Measurements from ENCODE around the gene MLXIP.
"Not testable (repeated sequence)": the region's sequence is repeated elsewhere in the genome, so short reads cannot be mapped to it uniquely, and the experiment has no call there.

Gene MLXIP

DNA sequence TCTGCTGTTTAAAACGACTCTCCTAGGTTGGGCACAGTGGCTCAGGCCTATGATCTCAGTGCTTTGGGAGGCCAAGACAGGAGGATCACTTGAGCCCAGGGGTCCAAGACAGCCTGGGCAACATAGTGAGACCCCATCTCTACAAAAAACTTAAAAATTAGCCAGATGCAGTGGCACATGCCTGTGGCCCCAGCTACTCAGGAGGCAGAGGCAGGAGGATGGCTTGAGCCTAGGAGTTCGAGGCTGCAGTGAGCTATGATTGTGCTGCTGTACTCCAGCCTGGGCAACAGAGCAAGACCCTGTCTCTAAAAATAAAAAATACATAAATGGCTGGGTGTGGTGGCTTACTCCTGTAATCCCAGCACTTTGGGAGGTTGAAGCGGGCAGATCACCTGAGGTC lies 37.1 kb upstream of the MLXIP start:
- H3K4me3 ChIP-seq (ENCODE audit: low read depth in 1 of 2, low read length in 2 of 2); H3K9ac ChIP-seq (ENCODE audit: low read length); H3K36me3 ChIP-seq (ENCODE audit: insufficient read depth, low read length); H3K27me3 ChIP-seq (ENCODE audit: control insufficient read depth in 1 of 2, insufficient read depth in 2 of 2, low read length in 2 of 2); H3K4me1 ChIP-seq (ENCODE audit: insufficient read depth, low read length); H3K27ac ChIP-seq (ENCODE audit: low read depth, low read length); H3K9me3 ChIP-seq (ENCODE audit: low read length): not testable (repeated sequence)

- H3K4me3 ChIP-seq (ENCODE audit: low read depth in 1 of 2, low read length in 2 of 2): no peak overlapping the region
- H3K4me1 ChIP-seq (ENCODE audit: insufficient read depth, low read length): no peaks in the 10 kb centered on the region
- no peak overlapping the region for H3K27ac ChIP-seq (ENCODE audit: low read depth, low read length)
- no peak overlapping the region for H3K9ac ChIP-seq (ENCODE audit: low read length)
- H3K36me3 ChIP-seq (ENCODE audit: insufficient read depth, low read length): peaks cover 6% of the 10 kb centered on the region
- H3K9me3 ChIP-seq (ENCODE audit: low read length): no peaks in the 10 kb centered on the region
- no peaks in the 10 kb centered on the region for H3K27me3 ChIP-seq (ENCODE audit: control insufficient read depth in 1 of 2, insufficient read depth in 2 of 2, low read length in 2 of 2)
Measured at GRCh38 chr12:122042910-122043309, 35.6 kb upstream of the MLXIP start.

GRCh38 chr12:122043476-122043875 lies 35.1 kb upstream of the MLXIP start:
- H3K4me3 ChIP-seq (ENCODE audit: low read depth in 1 of 2, low read length in 2 of 2): no peak overlapping the region
- no peaks in the 10 kb centered on the region for H3K9me3 ChIP-seq (ENCODE audit: low read length)
- no peaks in the 10 kb centered on the region for H3K4me1 ChIP-seq (ENCODE audit: insufficient read depth, low read length)
- H3K27me3 ChIP-seq (ENCODE audit: control insufficient read depth in 1 of 2, insufficient read depth in 2 of 2, low read length in 2 of 2): no peaks in the 10 kb centered on the region
- no peak overlapping the region for H3K9ac ChIP-seq (ENCODE audit: low read length)
- H3K36me3 ChIP-seq (ENCODE audit: insufficient read depth, low read length): peaks cover 6% of the 10 kb centered on the region
- no peak overlapping the region for H3K27ac ChIP-seq (ENCODE audit: low read depth, low read length)

DNA sequence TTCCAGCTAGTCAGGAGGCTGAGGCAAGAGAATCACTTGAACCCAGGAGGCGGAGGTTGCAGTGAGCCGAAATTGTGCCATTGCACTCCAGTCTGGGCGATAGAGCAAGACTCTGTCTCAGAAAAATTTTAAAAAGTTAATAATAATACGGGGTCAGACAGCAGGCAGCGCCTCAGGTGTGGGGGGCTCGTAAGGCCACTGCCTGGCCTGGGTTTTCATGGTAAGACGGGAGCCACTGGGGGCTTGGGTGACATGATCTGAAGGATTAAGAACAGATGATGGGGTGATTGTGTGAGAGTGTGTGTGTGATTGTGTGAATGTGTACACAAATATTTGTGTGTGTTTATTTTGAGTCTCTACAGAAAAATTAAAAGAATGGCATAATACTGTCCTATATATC lies 33.3 kb upstream of the MLXIP start:
- no peak overlapping the region for H3K27ac ChIP-seq (ENCODE audit: low read depth, low read length)
- H3K9me3 ChIP-seq (ENCODE audit: low read length): no peaks in the 10 kb centered on the region
- H3K9ac ChIP-seq (ENCODE audit: low read length): no peak overlapping the region
- no peaks in the 10 kb centered on the region for H3K4me1 ChIP-seq (ENCODE audit: insufficient read depth, low read length)
- peaks cover 6% of the 10 kb centered on the region for H3K36me3 ChIP-seq (ENCODE audit: insufficient read depth, low read length)
- no peak overlapping the region for H3K4me3 ChIP-seq (ENCODE audit: low read depth in 1 of 2, low read length in 2 of 2)
- no peaks in the 10 kb centered on the region for H3K27me3 ChIP-seq (ENCODE audit: control insufficient read depth in 1 of 2, insufficient read depth in 2 of 2, low read length in 2 of 2)

DNA sequence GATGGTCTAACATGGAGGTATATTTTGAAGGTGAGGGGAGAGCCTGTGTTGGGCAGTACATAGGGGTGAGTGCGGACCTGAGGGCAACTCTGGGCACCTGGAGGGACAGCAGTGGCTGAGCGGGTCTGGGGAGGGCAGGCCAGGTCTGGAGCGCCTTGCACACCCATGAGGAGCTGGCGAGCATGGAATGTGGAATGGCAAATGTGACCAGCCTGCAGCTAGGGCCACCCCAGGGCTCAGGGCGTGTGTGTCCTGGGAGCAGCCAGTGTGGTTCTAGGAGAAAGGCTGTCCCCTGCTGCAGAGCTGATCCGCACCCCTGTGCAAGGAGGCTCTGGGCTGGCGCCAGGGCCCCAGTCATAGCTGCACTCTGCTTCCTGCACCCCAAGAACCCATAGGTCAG lies 32.4 kb upstream of the MLXIP start:
- no peaks in the 10 kb centered on the region for H3K9me3 ChIP-seq (ENCODE audit: low read length)
- no peak overlapping the region for H3K27ac ChIP-seq (ENCODE audit: low read depth, low read length)
- no peak overlapping the region for H3K9ac ChIP-seq (ENCODE audit: low read length)
- peaks cover 5% of the 10 kb centered on the region for H3K4me1 ChIP-seq (ENCODE audit: insufficient read depth, low read length)
- H3K27me3 ChIP-seq (ENCODE audit: control insufficient read depth in 1 of 2, insufficient read depth in 2 of 2, low read length in 2 of 2): no peaks in the 10 kb centered on the region
- no peak overlapping the region for H3K4me3 ChIP-seq (ENCODE audit: low read depth in 1 of 2, low read length in 2 of 2)
- H3K36me3 ChIP-seq (ENCODE audit: insufficient read depth, low read length): peaks cover 6% of the 10 kb centered on the region

GRCh38 chr12:122048151-122048550 lies 30.4 kb upstream of the MLXIP start:
- Histone ChIP-seq H3K36me3 (ENCODE audit: insufficient read depth, low read length) (peaks cover 6% of the 10 kb centered on the region), H3K9me3 (ENCODE audit: low read length) (no peaks in the 10 kb centered on the region), H3K4me1 (ENCODE audit: insufficient read depth, low read length) (peaks cover 10% of the 10 kb centered on the region), H3K27me3 (ENCODE audit: control insufficient read depth in 1 of 2, insufficient read depth in 2 of 2, low read length in 2 of 2) (no peaks in the 10 kb centered on the region), H3K9ac (ENCODE audit: low read length) (no peak overlapping the region), H3K27ac (ENCODE audit: low read depth, low read length) (no peak overlapping the region), H3K4me3 (ENCODE audit: low read depth in 1 of 2, low read length in 2 of 2) (no peak overlapping the region)

DNA sequence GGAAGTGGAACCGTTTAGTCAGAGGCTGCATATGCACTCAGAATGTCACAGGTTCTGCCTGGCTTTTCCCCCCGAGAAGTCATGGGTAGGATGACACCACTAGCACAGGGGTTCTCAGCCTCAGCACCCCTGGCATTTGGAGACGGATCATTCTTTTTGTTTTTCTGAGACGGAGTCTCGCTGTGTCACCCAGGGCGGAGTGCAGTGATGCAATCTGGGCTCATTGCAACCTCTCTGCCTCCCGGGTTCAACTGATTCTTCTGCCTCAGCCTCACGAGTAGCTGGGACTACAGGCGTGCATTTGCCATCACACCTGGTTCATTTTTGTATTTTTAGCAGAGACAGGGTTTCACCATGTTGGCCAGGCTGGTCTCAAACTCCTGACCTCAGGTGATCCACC lies 28.7 kb upstream of the MLXIP start:
- no peaks in the 10 kb centered on the region for H3K36me3 ChIP-seq (ENCODE audit: insufficient read depth, low read length)
- no peaks in the 10 kb centered on the region for H3K9me3 ChIP-seq (ENCODE audit: low read length)
- H3K27me3 ChIP-seq (ENCODE audit: control insufficient read depth in 1 of 2, insufficient read depth in 2 of 2, low read length in 2 of 2): no peaks in the 10 kb centered on the region
- H3K9ac ChIP-seq (ENCODE audit: low read length): no peak overlapping the region
- H3K27ac ChIP-seq (ENCODE audit: low read depth, low read length): no peak overlapping the region
- no peak overlapping the region for H3K4me3 ChIP-seq (ENCODE audit: low read depth in 1 of 2, low read length in 2 of 2)
- H3K4me1 ChIP-seq (ENCODE audit: insufficient read depth, low read length): peaks cover 15% of the 10 kb centered on the region

- no peaks in the 10 kb centered on the region for H3K9me3 ChIP-seq (ENCODE audit: low read length)
- H3K4me3 ChIP-seq (ENCODE audit: low read depth in 1 of 2, low read length in 2 of 2): no peak overlapping the region
- H3K4me1 ChIP-seq (ENCODE audit: insufficient read depth, low read length): peaks cover 24% of the 10 kb centered on the region
- no peaks in the 10 kb centered on the region for H3K36me3 ChIP-seq (ENCODE audit: insufficient read depth, low read length)
- no peaks in the 10 kb centered on the region for H3K27me3 ChIP-seq (ENCODE audit: control insufficient read depth in 1 of 2, insufficient read depth in 2 of 2, low read length in 2 of 2)
- H3K27ac ChIP-seq (ENCODE audit: low read depth, low read length): peak overlapping the region; percentile 53
- H3K9ac ChIP-seq (ENCODE audit: low read length): no peak overlapping the region
Measured at GRCh38 chr12:122050706-122051105, 27.9 kb upstream of the MLXIP start.

GRCh38 chr12:122051231-122051876 lies 27.2 kb upstream of the MLXIP start:
- H3K4me3 ChIP-seq (ENCODE audit: low read depth in 1 of 2, low read length in 2 of 2): no peak overlapping the region
- no peaks in the 10 kb centered on the region for H3K9me3 ChIP-seq (ENCODE audit: low read length)
- H3K27ac ChIP-seq (ENCODE audit: low read depth, low read length): peak overlapping the region; percentile 53
- no peak overlapping the region for H3K9ac ChIP-seq (ENCODE audit: low read length)
- H3K36me3 ChIP-seq (ENCODE audit: insufficient read depth, low read length): no peaks in the 10 kb centered on the region
- peaks cover 31% of the 10 kb centered on the region for H3K4me1 ChIP-seq (ENCODE audit: insufficient read depth, low read length)
- H3K27me3 ChIP-seq (ENCODE audit: control insufficient read depth in 1 of 2, insufficient read depth in 2 of 2, low read length in 2 of 2): no peaks in the 10 kb centered on the region

DNA sequence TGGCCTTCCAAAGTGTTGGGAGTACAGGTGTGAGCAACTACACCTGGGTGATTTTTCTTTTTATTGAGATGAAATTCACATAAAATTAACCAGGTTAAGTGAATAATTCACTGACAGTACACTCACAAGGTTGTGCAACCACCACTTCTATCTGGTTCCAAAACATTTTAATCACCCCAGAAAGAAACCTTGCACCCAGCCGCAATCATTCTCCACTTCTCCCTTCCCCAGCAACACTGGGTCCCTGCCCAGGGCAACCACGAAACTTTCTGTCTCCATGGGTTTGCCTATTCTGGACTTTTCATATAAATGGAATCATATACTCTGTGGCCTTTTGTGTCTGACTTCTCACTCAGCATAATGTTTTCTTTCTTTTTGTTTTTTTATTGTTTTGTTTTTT lies 26.3 kb upstream of the MLXIP start:
- Histone ChIP-seq H3K27me3 (ENCODE audit: control insufficient read depth in 1 of 2, insufficient read depth in 2 of 2, low read length in 2 of 2) (no peaks in the 10 kb centered on the region), H3K9me3 (ENCODE audit: low read length) (no peaks in the 10 kb centered on the region), H3K4me3 (ENCODE audit: low read depth in 1 of 2, low read length in 2 of 2) (no peak overlapping the region), H3K27ac (ENCODE audit: low read depth, low read length) (no peak overlapping the region), H3K4me1 (ENCODE audit: insufficient read depth, low read length) (peaks cover 40% of the 10 kb centered on the region), H3K9ac (ENCODE audit: low read length) (no peak overlapping the region), H3K36me3 (ENCODE audit: insufficient read depth, low read length) (no peaks in the 10 kb centered on the region)

DNA sequence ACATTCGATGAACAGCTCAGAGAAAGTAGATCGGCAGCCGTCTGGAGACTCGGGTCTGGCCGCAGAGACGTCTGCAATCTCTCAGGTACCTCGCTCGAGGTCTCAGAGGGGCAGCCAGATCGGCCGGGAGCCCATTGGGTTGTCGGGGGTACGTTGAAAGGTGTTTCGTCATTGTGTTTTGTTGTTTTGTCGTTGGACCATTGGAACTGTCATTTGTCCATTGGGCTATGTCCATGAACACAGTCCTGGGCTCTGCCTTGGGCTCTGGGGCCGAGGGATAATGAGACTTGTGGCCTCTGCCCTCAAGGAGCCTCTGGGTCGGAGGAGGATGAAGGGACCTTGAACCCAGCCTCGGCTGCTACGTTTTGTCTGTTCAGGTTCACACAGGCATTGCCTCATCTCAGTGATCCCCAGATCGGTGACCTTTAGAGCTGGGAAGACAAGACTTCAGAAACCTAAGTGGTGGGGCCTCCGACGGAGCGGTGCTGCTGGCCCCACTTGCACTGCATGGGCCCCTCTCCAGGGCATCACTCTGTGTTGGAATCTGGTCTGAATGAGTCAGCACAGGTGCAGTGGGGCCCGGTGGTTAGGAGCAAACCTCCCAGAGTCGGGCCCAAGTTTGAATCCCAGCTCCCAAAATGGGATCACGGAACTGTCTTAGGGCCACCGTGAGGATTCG lies 23.6 kb upstream of the MLXIP start:
- Histone ChIP-seq H3K36me3 (ENCODE audit: insufficient read depth, low read length) (peaks cover 5% of the 10 kb centered on the region), H3K27ac (ENCODE audit: low read depth, low read length) (peak overlapping the region; percentile 59), H3K9me3 (ENCODE audit: low read length) (no peaks in the 10 kb centered on the region), H3K27me3 (ENCODE audit: control insufficient read depth in 1 of 2, insufficient read depth in 2 of 2, low read length in 2 of 2) (no peaks in the 10 kb centered on the region), H3K9ac (ENCODE audit: low read length) (no peak overlapping the region), H3K4me1 (ENCODE audit: insufficient read depth, low read length) (peaks cover 63% of the 10 kb centered on the region), H3K4me3 (ENCODE audit: low read depth in 1 of 2, low read length in 2 of 2) (no peak overlapping the region)

- not testable (repeated sequence) for H3K27me3 ChIP-seq (ENCODE audit: control insufficient read depth in 1 of 2, insufficient read depth in 2 of 2, low read length in 2 of 2); H3K9ac ChIP-seq (ENCODE audit: low read length); H3K36me3 ChIP-seq (ENCODE audit: insufficient read depth, low read length); H3K9me3 ChIP-seq (ENCODE audit: low read length); H3K4me3 ChIP-seq (ENCODE audit: low read depth in 1 of 2, low read length in 2 of 2)
- Histone ChIP-seq H3K27ac (ENCODE audit: low read depth, low read length) (peak overlapping the region; percentile 82), H3K4me1 (ENCODE audit: insufficient read depth, low read length) (peaks cover 67% of the 10 kb centered on the region)
Measured at GRCh38 chr12:122056406-122056805, 22.1 kb upstream of the MLXIP start.

Data from muscle layer of colon (tissue), 2 donors.